ENCODE data around the gene LRRC27. TPM values are rescaled to one million over a fixed set of nuclear protein-coding genes. Genes with fewer than 3 reads are reported as not detected.

Gene LRRC27
- total RNA-seq, 1 experiment from 2014 or later, result 5.6 TPM

GRCh38 chr10:132400547-132401151 is 68.7 kb downstream of the LRRC27 start:
- DNase-seq (no peak), ATAC-seq (no peak)
- no peak for TF ChIP-seq EZH2 (IDR thresholded peaks at IDR 0.05; ENCODE audit: low read length, unreplicated experiment)
- no peak for TF ChIP-seq EZH2phosphoT487 (IDR thresholded peaks at IDR 0.05; ENCODE audit: borderline replicate concordance, low read length)
- TF ChIP-seq CTCF (conservative IDR thresholded peaks at IDR 0.05; ENCODE audit: low read depth, low read length), result no peak
- H2AFZ ChIP-seq (ENCODE audit: low read length), result no peak overlapping the region
- BruUV-seq (replicated peaks), result no TSS peak
- H3K9me3 ChIP-seq (ENCODE audit: low read length), result no peaks in the 10 kb centered on the region
- POLR2A ChIA-PET (ENCODE audit: unreplicated experiment), result no interaction called here
- no peaks in the 10 kb centered on the region for H3K27me3 ChIP-seq (ENCODE audit: low read length)
- H3K79me2 ChIP-seq (ENCODE audit: low read length), result peaks cover 58% of the 10 kb centered on the region
- H3K9me2 ChIP-seq (replicated peaks; ENCODE audit: low read length), result no peaks in the 10 kb centered on the region
- H3K27ac ChIP-seq (ENCODE audit: low read length), result no peak overlapping the region
- CTCF ChIA-PET, result no interaction called here
- no peak overlapping the region for H3K4me2 ChIP-seq (ENCODE audit: low read length)
- intact Hi-C loops (cut with micrococcal nuclease), result no loop called here
- no peak overlapping the region for H3K9ac ChIP-seq (ENCODE audit: low read length)
- no peaks in the 10 kb centered on the region for H3F3A ChIP-seq (ENCODE audit: low read length, unreplicated experiment)
- peaks cover 19% of the 10 kb centered on the region for H3K4me1 ChIP-seq (ENCODE audit: insufficient read depth, low read length)
- H4K20me1 ChIP-seq (ENCODE audit: low read length), result no peaks in the 10 kb centered on the region
- no peaks in the 10 kb centered on the region for H3K36me3 ChIP-seq (ENCODE audit: low read depth, low read length)
- H3K4me3 ChIP-seq (ENCODE audit: low read length), result no peak overlapping the region

DNA sequence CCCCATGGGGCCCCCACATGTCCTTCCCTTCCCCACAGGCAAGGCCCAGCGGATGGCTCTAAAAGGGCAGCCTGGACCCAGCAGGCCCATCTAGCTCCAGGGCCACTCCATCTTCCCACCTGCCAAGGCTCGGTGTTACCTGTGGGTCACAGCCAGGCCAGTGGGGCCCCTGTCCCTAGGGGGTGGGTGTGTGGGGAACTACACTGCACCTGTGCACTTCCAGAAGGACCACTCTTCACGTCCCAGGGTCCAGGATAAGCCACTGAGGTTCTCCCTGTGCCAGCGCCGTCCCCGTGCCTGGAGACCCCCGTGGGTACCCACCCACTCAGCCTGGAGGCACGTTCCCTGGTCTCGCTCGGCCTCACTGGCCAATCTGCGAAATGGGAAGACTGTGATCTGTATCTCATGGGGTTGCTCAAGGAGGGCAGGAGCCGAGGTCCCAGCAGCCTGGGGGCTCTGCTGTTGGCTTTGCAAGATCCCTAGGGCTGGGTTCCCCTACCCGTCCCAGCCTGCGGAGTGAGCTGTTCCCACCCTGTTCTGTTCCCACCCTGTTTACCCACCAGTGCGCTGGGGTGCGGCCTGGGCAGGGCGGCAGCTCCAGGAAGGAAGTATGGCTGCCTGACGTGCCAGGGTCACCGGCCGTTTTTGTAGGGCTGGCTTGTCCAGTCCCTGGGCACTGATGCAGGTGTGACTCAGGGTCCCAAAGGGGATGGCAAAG is 69.6 kb downstream of the LRRC27 start:
- Histone ChIP-seq H3K27me3 (ENCODE audit: low read length) (no peaks in the 10 kb centered on the region), H3K9me3 (ENCODE audit: low read length) (no peaks in the 10 kb centered on the region), H4K20me1 (ENCODE audit: low read length) (no peaks in the 10 kb centered on the region), H3K4me3 (ENCODE audit: low read length) (no peak overlapping the region), H3F3A (ENCODE audit: low read length, unreplicated experiment) (no peaks in the 10 kb centered on the region), H3K79me2 (ENCODE audit: low read length) (peaks cover 61% of the 10 kb centered on the region), H2AFZ (ENCODE audit: low read length) (no peak overlapping the region), H3K4me1 (ENCODE audit: insufficient read depth, low read length) (peaks cover 15% of the 10 kb centered on the region), H3K9ac (ENCODE audit: low read length) (no peak overlapping the region), H3K27ac (ENCODE audit: low read length) (no peak overlapping the region), H3K9me2 (replicated peaks; ENCODE audit: low read length) (no peaks in the 10 kb centered on the region), H3K4me2 (ENCODE audit: low read length) (no peak overlapping the region), H3K36me3 (ENCODE audit: low read depth, low read length) (no peaks in the 10 kb centered on the region; the same call in 1 of the 2 replicates)
- POLR2A ChIA-PET (ENCODE audit: unreplicated experiment), result no interaction called here
- no peak for TF ChIP-seq EZH2 (IDR thresholded peaks at IDR 0.05; ENCODE audit: low read length, unreplicated experiment)
- TF ChIP-seq CTCF (conservative IDR thresholded peaks at IDR 0.05; ENCODE audit: low read depth, low read length), result no peak
- TF ChIP-seq EZH2phosphoT487 (IDR thresholded peaks at IDR 0.05; ENCODE audit: borderline replicate concordance, low read length), result no peak
- BruUV-seq (replicated peaks), result no TSS peak
- no peak for ATAC-seq
- intact Hi-C loops (cut with micrococcal nuclease), result no loop called here
- DNase-seq, result no peak
- CTCF ChIA-PET, result no interaction called here

DNA sequence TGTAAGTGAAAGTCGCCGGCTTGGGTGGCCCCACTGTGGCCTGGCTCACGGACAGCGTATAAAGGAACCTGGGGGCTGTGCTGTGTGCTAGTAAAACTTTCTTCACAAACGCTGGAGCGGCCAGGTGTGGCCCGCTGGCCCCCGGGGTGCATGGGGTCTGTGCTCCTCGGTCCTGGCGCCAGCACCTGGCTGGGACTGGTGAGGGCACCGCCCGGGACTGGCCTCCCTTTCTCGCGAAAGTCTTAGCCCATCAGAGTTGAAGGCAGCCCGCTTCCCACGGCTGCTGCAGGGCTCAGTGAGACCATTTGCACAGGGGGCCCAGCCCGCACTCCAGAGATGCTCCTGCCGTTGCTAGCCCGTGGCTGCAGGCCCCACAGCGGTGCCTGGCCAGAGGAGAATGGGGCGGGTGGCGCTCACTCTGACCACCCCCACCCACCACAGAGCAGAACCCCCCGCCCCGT is 70.8 kb downstream of the LRRC27 start:
- Histone ChIP-seq H3K4me1 (ENCODE audit: insufficient read depth, low read length) (peaks cover 28% of the 10 kb centered on the region), H3K9me2 (replicated peaks; ENCODE audit: low read length) (no peaks in the 10 kb centered on the region), H3K27me3 (ENCODE audit: low read length) (no peaks in the 10 kb centered on the region), H3K36me3 (ENCODE audit: low read depth, low read length) (no peaks in the 10 kb centered on the region; the same call in 1 of the 2 replicates), H3K9me3 (ENCODE audit: low read length) (no peaks in the 10 kb centered on the region), H3K4me2 (ENCODE audit: low read length) (no peak overlapping the region), H3K27ac (ENCODE audit: low read length) (no peak overlapping the region), H3K9ac (ENCODE audit: low read length) (no peak overlapping the region), H3F3A (ENCODE audit: low read length, unreplicated experiment) (no peaks in the 10 kb centered on the region), H3K4me3 (ENCODE audit: low read length) (no peak overlapping the region), H3K79me2 (ENCODE audit: low read length) (peaks cover 69% of the 10 kb centered on the region), H2AFZ (ENCODE audit: low read length) (no peak overlapping the region), H4K20me1 (ENCODE audit: low read length) (no peaks in the 10 kb centered on the region)
- TF ChIP-seq EZH2phosphoT487 (IDR thresholded peaks at IDR 0.05; ENCODE audit: borderline replicate concordance, low read length) (no peak), EZH2 (IDR thresholded peaks at IDR 0.05; ENCODE audit: low read length, unreplicated experiment) (no peak), CTCF (conservative IDR thresholded peaks at IDR 0.05; ENCODE audit: low read depth, low read length) (no peak)
- BruUV-seq (replicated peaks), result no TSS peak
- ATAC-seq, result no peak
- DNase-seq, result no peak
- CTCF ChIA-PET, result no interaction called here
- intact Hi-C loops (cut with micrococcal nuclease), result no loop called here
- POLR2A ChIA-PET (ENCODE audit: unreplicated experiment), result no interaction called here
